OCI-LY7 (cell line): Measurements from ENCODE around the gene APOL3. TPM values are rescaled to one million over a fixed set of nuclear protein-coding genes. Genes with fewer than 3 reads are reported as not detected.
"Not testable (repeated sequence)": the region's sequence is repeated elsewhere in the genome, so short reads cannot be mapped to it uniquely, and the experiment has no call there.

ENCODE experiments used
- BruUV-seq: library from RNA; stranded (reverse); fragments of 400-500 nt; replicated peaks from 2 replicates; lab custom pipeline; 2021; lab: Mats Ljungman, UMichigan
- CTCF ChIA-PET: fragments of 300-600 bp; sonication (Branson Sonifier 250); formaldehyde crosslinking; loops from one replicate; lab custom pipeline; 2022; ENCODE audit warnings: antibody characterized with exemption; ENCODE audit not compliant: unreplicated experiment; lab: Charles Lee
- POLR2A ChIA-PET: fragments of 300-600 bp; sonication (Branson Sonifier 250); formaldehyde crosslinking; loops from one replicate; lab custom pipeline; 2022; ENCODE audit warnings: antibody characterized with exemption; lab: Charles Lee
- DNase-seq: peaks from one replicate; pipeline ENCODE4 v3.0.0-alpha.2; 2015; ENCODE audit warnings: low spot score
- H2AFZ ChIP-seq: fragments of 200-600 bp; sonication (generic), shearing (Covaris generic); 2 replicates; pipeline ENCODE4 v1.6.1; 2014; ENCODE audit warnings: mild to moderate bottlenecking, antibody characterized with exemption, low read length, moderate library complexity
- H3K27ac ChIP-seq: fragments of 200-600 bp; sonication (generic); 2 replicates; pipeline ENCODE4 v1.5.1; 2014; ENCODE audit warnings: mixed run types, low read depth, mild to moderate bottlenecking, moderate library complexity, low read length, inconsistent platforms; ENCODE audit not compliant: poor library complexity, severe bottlenecking
- H3K36me3 ChIP-seq: fragments of 200-600 bp; sonication (generic); 2 replicates; pipeline ENCODE4 v1.6.1; 2014; ENCODE audit warnings: mild to moderate bottlenecking, antibody characterized with exemption, low read length, moderate library complexity, mixed read lengths; ENCODE audit not compliant: insufficient read depth
- H3K4me1 ChIP-seq: fragments of 200-600 bp; sonication (generic); 2 replicates; pipeline ENCODE4 v1.5.1; 2014; ENCODE audit warnings: mild to moderate bottlenecking, low read length; ENCODE audit not compliant: insufficient read depth, poor library complexity, severe bottlenecking
- H3K4me2 ChIP-seq: fragments of 200-600 bp; sonication (generic); 2 replicates; pipeline ENCODE4 v1.6.1; 2014; ENCODE audit warnings: mild to moderate bottlenecking, low read length
- H3K4me3 ChIP-seq: fragments of 200-600 bp; sonication (generic); 2 replicates; pipeline ENCODE4 v1.5.1; 2014; ENCODE audit warnings: mild to moderate bottlenecking, low read depth, low read length; ENCODE audit not compliant: poor library complexity, severe bottlenecking
- H3K79me2 ChIP-seq: fragments of 200-600 bp; sonication (generic); 2 replicates; pipeline ENCODE4 v1.6.1; 2016; ENCODE audit warnings: low read depth, mild to moderate bottlenecking, low read length, moderate library complexity, mixed read lengths; ENCODE audit not compliant: insufficient read depth
- H3K9me2 ChIP-seq: fragments of 200-600 bp; sonication (generic); 2 replicates; pipeline ENCODE4 v1.6.1; 2016; ENCODE audit warnings: mild to moderate bottlenecking, low read length, mixed read lengths; ENCODE audit not compliant: insufficient read depth
- H3K9me3 ChIP-seq: fragments of 200-600 bp; sonication (generic); 2 replicates; pipeline ENCODE4 v1.6.1; 2014; ENCODE audit warnings: mild to moderate bottlenecking, mixed run types, low read length, mixed read lengths
- H4K20me1 ChIP-seq: fragments of 200-600 bp; sonication (generic); 2 replicates; pipeline ENCODE4 v1.6.1; 2014; ENCODE audit warnings: mild to moderate bottlenecking, antibody characterized with exemption, low read length, moderate library complexity, mixed read lengths; ENCODE audit not compliant: insufficient read depth
- CTCF ChIP-seq: fragments of 200-600 bp; sonication (generic); conservative IDR thresholded peaks from 2 replicates; pipeline ENCODE4 v1.5.1; 2014; ENCODE audit warnings: mild to moderate bottlenecking, antibody characterized with exemption, low read length, moderate library complexity, mixed read lengths
- EZH2phosphoT487 ChIP-seq: fragments of 200-600 bp; sonication (generic); IDR thresholded peaks from 2 replicates; pipeline ENCODE4 v1.6.1; 2018; ENCODE audit warnings: low read depth, borderline replicate concordance, mild to moderate bottlenecking, mixed run types, antibody characterized with exemption, low read length, moderate library complexity, mixed read lengths
- intact Hi-C: fragments of 100-400 bp; cut with micrococcal nuclease; formaldehyde crosslinking; loops from one replicate; pipeline ENCODE4 v1.10.0; 2022; ENCODE audit not compliant: unreplicated experiment
- total RNA-seq, 2 experiments: library from RNA; depleted of rRNA in 1 of 2; stranded (reverse); fragments of >200 nt in 1 of 2; shearing (Covaris generic) in 1 of 2; gene quantifications; 2 replicates each; pipeline ENCODE4 v1.2.3, GENCODE V29; 2014 to 2022

Gene APOL3
- total RNA-seq, 2 experiments from 2014 or later: 10.7 to 19.6 TPM

DNA sequence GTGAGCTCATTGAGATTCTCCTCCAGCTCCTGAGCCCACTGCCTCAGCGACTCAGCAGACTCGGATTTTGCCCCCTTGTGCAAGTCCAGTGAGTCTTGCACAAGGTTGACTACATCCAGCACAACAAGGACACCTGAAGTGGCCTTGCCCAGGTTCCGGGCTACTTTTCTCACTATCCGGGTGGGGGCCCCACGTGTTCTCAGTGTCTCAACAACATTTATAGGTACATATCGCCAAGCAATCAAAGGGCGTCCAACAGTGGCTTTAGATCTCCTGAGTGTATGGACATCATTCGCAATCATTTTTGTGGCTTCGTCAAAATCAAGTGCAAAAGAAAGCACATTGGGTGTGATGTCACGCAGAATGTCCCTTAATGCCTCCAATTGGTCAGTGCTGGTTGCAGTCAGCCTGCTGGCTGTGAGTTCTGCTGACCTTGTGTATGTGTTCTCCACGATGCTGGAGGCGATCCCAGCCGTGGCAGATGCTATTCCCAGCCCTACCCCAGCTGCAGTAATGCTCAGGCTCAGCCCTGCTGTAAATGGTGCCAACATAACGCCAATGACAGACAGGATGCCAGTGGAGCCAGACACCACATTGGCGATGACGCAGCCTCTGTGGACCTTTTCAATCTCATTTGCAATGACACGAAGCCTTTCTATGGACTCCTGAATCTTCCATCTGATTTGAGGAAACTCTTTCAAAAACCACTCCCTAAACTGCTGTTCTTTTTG is 30.7 kb upstream of the APOL3 start:
- Histone ChIP-seq H3K27ac (no peak overlapping the region), H4K20me1 (no peaks in the 10 kb centered on the region), H3K4me3 (no peak overlapping the region), H3K36me3 (no peaks in the 10 kb centered on the region), H2AFZ (no peak overlapping the region), H3K4me1 (no peaks in the 10 kb centered on the region), H3K9me3 (no peaks in the 10 kb centered on the region), H3K4me2 (no peak overlapping the region), H3K79me2 (no peaks in the 10 kb centered on the region), H3K9me2 (no peaks in the 10 kb centered on the region)
- intact Hi-C loops: no loop called here
- ChIA-PET CTCF (no interaction called here), POLR2A (no interaction called here)
- DNase-seq: no peak
- no TSS peak for BruUV-seq
- no peak for TF ChIP-seq EZH2phosphoT487
- no peak for TF ChIP-seq CTCF

- H3K9me3 ChIP-seq, H3K79me2 ChIP-seq, H3K4me3 ChIP-seq, CTCF ChIA-PET, H3K4me2 ChIP-seq, H2AFZ ChIP-seq, BruUV-seq, H4K20me1 ChIP-seq, H3K27ac ChIP-seq, H3K36me3 ChIP-seq, POLR2A ChIA-PET, DNase-seq, intact Hi-C loops, H3K9me2 ChIP-seq, H3K4me1 ChIP-seq: not testable (repeated sequence)
Observed at GRCh38 chr22:36187862-36188261, 27.3 kb upstream of the APOL3 start.

GRCh38 chr22:36185828-36186624 is 25.5 kb upstream of the APOL3 start:
- TF ChIP-seq EZH2phosphoT487: no peak
- no peak; the same call in 1 of the 2 replicates for TF ChIP-seq CTCF
- CTCF ChIA-PET: no interaction called here
- Histone ChIP-seq H3K4me3 (no peak overlapping the region), H3K4me1 (no peaks in the 10 kb centered on the region), H3K9me3 (no peaks in the 10 kb centered on the region), H3K4me2 (no peak overlapping the region), H3K27ac (no peak overlapping the region), H2AFZ (no peak overlapping the region), H3K9me2 (no peaks in the 10 kb centered on the region), H3K79me2 (no peaks in the 10 kb centered on the region), H3K36me3 (no peaks in the 10 kb centered on the region), H4K20me1 (no peaks in the 10 kb centered on the region)
- DNase-seq: no peak
- intact Hi-C loops: no loop called here
- POLR2A ChIA-PET: interaction anchor here (0.8 kb wide), 1 partner anchor 22 kb away, joined by 4 read pairs; no protein-coding TSS in a partner anchor
- no TSS peak for BruUV-seq
